Measurements from ENCODE around the gene NCR2.
"Not testable (repeated sequence)": the region's sequence is repeated elsewhere in the genome, so short reads cannot be mapped to it uniquely, and the experiment has no call there.

Gene NCR2

GRCh38 chr6:41335296-41335695 is at the start of gene NCR2:
NCR2 (plus strand) TSS chr6:41335608; CDS start chr6:41335877, 269 bp downstream.
- no peak for DNase-seq

GRCh38 chr6:41286544-41287346 is 48.7 kb upstream of the NCR2 start, which contains the start of gene TREM1:
TREM1 (minus strand) TSS chr6:41286682; CDS start chr6:41286655, 27 bp downstream.
- no peak for DNase-seq

GRCh38 chr6:41288030-41288753 is 47.2 kb upstream of the NCR2 start:
- DNase-seq, result no peak

- no peak for DNase-seq
Observed at GRCh38 chr6:41288754-41289129, 46.7 kb upstream of the NCR2 start.

- DNase-seq, result no peak
Observed at GRCh38 chr6:41289815-41290214, 45.6 kb upstream of the NCR2 start.

- no peak for DNase-seq
Observed at GRCh38 chr6:41291717-41292116, 43.7 kb upstream of the NCR2 start.

- DNase-seq, result no peak
Observed at GRCh38 chr6:41294214-41294872, 41.1 kb upstream of the NCR2 start.

GRCh38 chr6:41297248-41297647 is 38.2 kb upstream of the NCR2 start:
- DNase-seq, result not testable (repeated sequence)

- no peak for DNase-seq
Observed at GRCh38 chr6:41298785-41299502, 36.5 kb upstream of the NCR2 start.

- DNase-seq, result no peak
Observed at GRCh38 chr6:41302638-41303037, 32.8 kb upstream of the NCR2 start.

- DNase-seq, result peak; percentile 41
Observed at GRCh38 chr6:41306187-41306854, 29.1 kb upstream of the NCR2 start.

- no peak for DNase-seq
Observed at GRCh38 chr6:41315203-41315602, 20.2 kb upstream of the NCR2 start.

GRCh38 chr6:41315943-41316620 is 19.3 kb upstream of the NCR2 start:
- no peak for DNase-seq

- DNase-seq, result no peak
Observed at GRCh38 chr6:41318261-41318653, 17.2 kb upstream of the NCR2 start.

- DNase-seq, result peak; percentile 78
Observed at GRCh38 chr6:41318654-41319565, 16.5 kb upstream of the NCR2 start.

- no peak for DNase-seq
Observed at GRCh38 chr6:41321183-41321582, 14.2 kb upstream of the NCR2 start.

GRCh38 chr6:41325446-41326066 is 9.9 kb upstream of the NCR2 start:
- no peak for DNase-seq

GRCh38 chr6:41326092-41326491 is 9.3 kb upstream of the NCR2 start:
- DNase-seq, result no peak

- no peak for DNase-seq
Observed at GRCh38 chr6:41327177-41327576, 8.2 kb upstream of the NCR2 start.

Data from activated CD4-positive, alpha-beta T cell treated with anti-CD3 and anti-CD28 coated beads, Interleukin-2, amount 50 U/mL, for 1 hour (primary cell).